Activated CD8-positive, alpha-beta T cell treated with anti-CD3 and anti-CD28 coated beads for 36 hours (primary cell): ENCODE data around the gene SNAPC4. TPM values are rescaled to one million over a fixed set of nuclear protein-coding genes. Genes with fewer than 3 reads are reported as not detected.

Experiments used
- ATAC-seq: fragments of 200-7000 bp; cut with Tn5 transposase; one replicate; pipeline ENCODE4 v1.10.0; 2021; ENCODE audit warnings: mild to moderate bottlenecking, moderate library complexity
- CTCF ChIA-PET: fragments of 350-600 bp; sonication (Branson Sonifier 250); formaldehyde crosslinking; loops from one replicate; lab custom pipeline; 2021; ENCODE audit warnings: antibody characterized with exemption; lab: Charles Lee
- POLR2A ChIA-PET: fragments of 350-600 bp; sonication (Branson Sonifier 250); formaldehyde crosslinking; loops from one replicate; lab custom pipeline; 2021; ENCODE audit warnings: antibody characterized with exemption; lab: Charles Lee
- DNase-seq: peaks from one replicate; pipeline ENCODE4 v3.0.0-alpha.2; 2020
- H3K27ac Mint-ChIP-seq: one replicate; pipeline ENCODE4 v1.8.0; 2021; ENCODE audit warnings: mild to moderate bottlenecking, mixed read lengths
- H3K27me3 Mint-ChIP-seq: one replicate; pipeline ENCODE4 v1.8.0; 2021; ENCODE audit warnings: mixed read lengths
- H3K36me3 Mint-ChIP-seq: one replicate; pipeline ENCODE4 v1.8.0; 2021; ENCODE audit warnings: low read depth, mixed read lengths
- H3K4me1 Mint-ChIP-seq: one replicate; pipeline ENCODE4 v1.8.0; 2021; ENCODE audit warnings: low read depth, mixed read lengths
- H3K4me3 Mint-ChIP-seq: one replicate; pipeline ENCODE4 v1.8.0; 2021; ENCODE audit warnings: mild to moderate bottlenecking, moderate library complexity, mixed read lengths
- H3K9me3 Mint-ChIP-seq: one replicate; pipeline ENCODE4 v1.8.0; 2021; ENCODE audit warnings: mixed read lengths
- intact Hi-C: fragments of 100-400 bp; cut with micrococcal nuclease; formaldehyde crosslinking; loops from one replicate; pipeline ENCODE4 v1.10.0; 2022
- total RNA-seq, 2 experiments: library from RNA; stranded (reverse); gene quantifications; one replicate each; pipeline ENCODE4 v1.2.3, GENCODE V29; 2021
- TF ChIP-seq, protein P1 (sequence below): fragments of 200-600 bp; IDR thresholded peaks from one replicate; pipeline ENCODE4 v1.8.0; 2022; ENCODE audit warnings: antibody characterized with exemption, mild to moderate bottlenecking

SNAPC4 gene
- total RNA-seq, 2 experiments from 2014 or later = 15.5 to 17.1 TPM

DNA sequence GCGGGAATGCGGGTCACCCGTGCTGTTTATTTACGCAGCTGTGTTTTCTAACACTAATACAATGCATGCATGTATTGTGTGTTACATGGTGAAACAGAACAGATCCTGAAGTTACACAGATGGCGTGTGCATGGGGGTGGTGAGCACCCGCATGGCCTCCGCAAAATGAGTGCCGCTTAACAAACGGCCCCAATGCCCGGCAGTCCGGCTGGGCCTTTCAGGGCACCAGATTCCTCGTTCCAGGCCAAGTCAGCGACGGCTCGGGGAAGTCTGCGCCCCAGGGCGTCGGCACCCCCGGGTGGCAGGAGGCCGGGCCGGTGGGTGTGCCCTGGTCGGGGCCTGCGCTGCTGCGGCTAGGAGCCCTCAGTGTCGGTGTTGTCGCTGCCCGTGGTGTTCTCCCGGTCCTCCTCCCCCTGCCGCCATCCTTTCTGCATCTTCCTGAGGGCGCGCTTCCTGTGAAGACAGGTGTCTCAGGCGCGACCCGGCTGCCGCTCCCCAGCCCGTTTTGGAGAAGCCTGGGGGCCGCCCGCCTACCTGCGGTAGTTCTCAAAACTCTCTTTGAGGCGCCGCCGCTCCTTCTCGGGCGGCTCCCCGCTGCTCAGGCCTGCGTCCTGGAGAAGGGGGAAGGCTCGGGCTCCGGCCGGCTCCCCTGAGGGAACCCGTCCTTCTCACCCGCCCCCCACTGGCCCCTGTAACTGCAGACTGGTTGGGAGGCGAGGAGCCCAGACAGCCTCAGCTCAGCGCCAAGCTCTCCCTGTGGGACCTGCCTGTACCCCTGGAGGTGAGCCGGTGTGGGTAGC lies 35.8 kb downstream of the SNAPC4 start:
- CTCF ChIA-PET = interaction anchor here (0.7 to 2.5 kb wide), 14 partner anchors 11 to 121 kb away, joined by 3 to 14 read pairs (median 4); partner anchors contain the start of genes ENTR1 and PMPCA
- Mint-ChIP-seq H3K36me3 (peaks cover 7% of the 10 kb centered on the region), H3K27ac (no peak overlapping the region), H3K9me3 (no peaks in the 10 kb centered on the region), H3K4me3 (peak overlapping the region; percentile 46), H3K4me1 (peaks cover 11% of the 10 kb centered on the region), H3K27me3 (no peaks in the 10 kb centered on the region)
- intact Hi-C loops = no loop called here
- TF ChIP-seq, protein P1, sequence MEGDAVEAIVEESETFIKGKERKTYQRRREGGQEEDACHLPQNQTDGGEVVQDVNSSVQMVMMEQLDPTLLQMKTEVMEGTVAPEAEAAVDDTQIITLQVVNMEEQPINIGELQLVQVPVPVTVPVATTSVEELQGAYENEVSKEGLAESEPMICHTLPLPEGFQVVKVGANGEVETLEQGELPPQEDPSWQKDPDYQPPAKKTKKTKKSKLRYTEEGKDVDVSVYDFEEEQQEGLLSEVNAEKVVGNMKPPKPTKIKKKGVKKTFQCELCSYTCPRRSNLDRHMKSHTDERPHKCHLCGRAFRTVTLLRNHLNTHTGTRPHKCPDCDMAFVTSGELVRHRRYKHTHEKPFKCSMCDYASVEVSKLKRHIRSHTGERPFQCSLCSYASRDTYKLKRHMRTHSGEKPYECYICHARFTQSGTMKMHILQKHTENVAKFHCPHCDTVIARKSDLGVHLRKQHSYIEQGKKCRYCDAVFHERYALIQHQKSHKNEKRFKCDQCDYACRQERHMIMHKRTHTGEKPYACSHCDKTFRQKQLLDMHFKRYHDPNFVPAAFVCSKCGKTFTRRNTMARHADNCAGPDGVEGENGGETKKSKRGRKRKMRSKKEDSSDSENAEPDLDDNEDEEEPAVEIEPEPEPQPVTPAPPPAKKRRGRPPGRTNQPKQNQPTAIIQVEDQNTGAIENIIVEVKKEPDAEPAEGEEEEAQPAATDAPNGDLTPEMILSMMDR = peak; percentile 49
- ATAC-seq (no peak), DNase-seq (no peak)
- POLR2A ChIA-PET = interaction anchor here (0.6 to 1.9 kb wide), 20 partner anchors 9 to 397 kb away, joined by 3 to 14 read pairs (median 4); partner anchors contain the start of genes CARD9, ENTR1, GPSM1 and PMPCA

DNA sequence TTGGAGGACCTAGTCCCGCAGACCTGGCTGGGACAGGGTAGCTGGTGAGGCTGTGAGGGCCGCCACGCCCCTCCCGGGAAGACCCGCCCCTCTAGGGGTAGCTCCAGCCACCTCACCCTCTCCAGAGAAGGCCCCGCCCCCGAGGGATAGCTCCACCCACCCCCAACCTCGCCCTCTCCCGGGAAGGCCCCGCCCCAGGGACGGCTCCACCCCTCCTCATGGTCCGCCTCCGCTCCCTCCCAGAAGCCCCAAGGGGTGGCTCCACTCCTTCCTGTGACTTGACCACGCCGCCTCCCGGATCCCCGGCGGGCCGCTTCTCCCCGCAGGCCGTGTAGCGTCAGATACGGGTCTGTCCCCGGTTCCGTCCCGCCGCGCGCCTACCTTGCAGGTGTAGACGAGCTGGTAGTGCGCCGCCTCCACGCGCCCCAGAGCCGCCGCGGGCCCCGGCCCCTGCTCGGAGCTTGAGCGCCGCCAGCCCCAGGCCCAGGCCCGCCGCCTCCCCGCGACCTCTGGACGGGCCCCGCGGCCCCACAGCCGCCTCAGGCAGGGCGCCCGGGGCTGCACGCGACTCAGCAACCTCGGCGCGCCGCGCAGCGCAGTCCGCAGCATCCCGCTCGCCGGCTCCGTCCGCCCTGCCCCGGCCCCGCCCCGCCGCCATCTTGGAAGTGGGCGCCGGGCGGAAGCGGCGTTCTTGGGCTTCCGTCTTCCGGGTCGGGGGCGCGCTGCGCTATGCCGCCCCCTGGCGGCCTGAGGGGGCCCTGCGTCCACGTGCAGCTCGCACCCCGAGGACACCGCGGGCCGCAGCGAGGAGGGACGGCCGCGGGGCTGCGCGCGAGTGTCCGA lies 36.6 kb downstream of the SNAPC4 start, which contains the start of gene DNLZ:
DNLZ (minus strand) TSS at position 639 of the 843 bp plus-strand sequence; CDS start at position 609, 30 bp downstream.
- H3K4me3 Mint-ChIP-seq = peak within 1 kb of the TSS; percentile 81
- no peaks in the 10 kb centered on the region for H3K9me3 Mint-ChIP-seq
- ChIA-PET CTCF (interaction anchor here (0.7 to 2.5 kb wide), 18 partner anchors 12 to 120 kb away, joined by 3 to 14 read pairs (median 4); partner anchors contain the start of genes ENTR1 and PMPCA), POLR2A (interaction anchor here (0.6 to 1.9 kb wide), 22 partner anchors 9 to 396 kb away, joined by 3 to 14 read pairs (median 4); partner anchors contain the start of genes CARD9, ENTR1, GPSM1 and PMPCA)
- peaks cover 11% of the 10 kb centered on the region for H3K4me1 Mint-ChIP-seq
- H3K27ac Mint-ChIP-seq = peak within 1 kb of the TSS; percentile 89
- H3K36me3 Mint-ChIP-seq = peaks cover 7% of the 10 kb centered on the region
- intact Hi-C loops = no loop called here
- no peaks in the 10 kb centered on the region for H3K27me3 Mint-ChIP-seq
- ATAC-seq (peak; percentile 95), DNase-seq (peak; percentile 97)
- TF ChIP-seq, protein P1 = peak; percentile 98

DNA sequence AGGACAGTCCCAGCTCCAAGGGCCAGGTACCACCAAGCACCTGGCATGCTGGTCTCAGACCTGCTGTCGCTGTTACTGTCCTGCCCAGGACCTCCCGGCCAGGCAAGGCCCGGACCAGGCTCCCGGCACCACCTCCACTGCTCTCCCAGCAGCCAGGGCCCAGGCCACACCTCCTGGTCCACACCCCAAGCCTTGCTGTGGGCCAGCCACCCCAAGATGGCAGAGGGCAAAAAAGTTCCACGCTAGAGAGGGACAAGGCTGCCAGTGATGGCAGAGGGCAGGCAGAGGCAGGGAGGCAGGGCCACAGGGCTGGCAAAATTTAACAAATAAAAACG lies 37.6 kb downstream of the SNAPC4 start:
- intact Hi-C loops = no loop called here
- peak overlapping the region; percentile 81 for H3K4me3 Mint-ChIP-seq
- H3K27me3 Mint-ChIP-seq = no peaks in the 10 kb centered on the region
- DNase-seq = no peak
- no peaks in the 10 kb centered on the region for H3K9me3 Mint-ChIP-seq
- TF ChIP-seq, protein P1 = no peak
- no peak overlapping the region for H3K27ac Mint-ChIP-seq
- no peak for ATAC-seq
- ChIA-PET CTCF (interaction anchor here (0.7 to 2.5 kb wide), 9 partner anchors 13 to 50 kb away, joined by 3 to 14 read pairs (median 5); partner anchors contain the start of genes ENTR1 and PMPCA), POLR2A (interaction anchor here (1.0 to 2.0 kb wide), 9 partner anchors 11 to 245 kb away, joined by 3 to 14 read pairs (median 5); partner anchors contain the start of genes CARD9, ENTR1 and PMPCA)
- peaks cover 7% of the 10 kb centered on the region for H3K36me3 Mint-ChIP-seq
- peaks cover 11% of the 10 kb centered on the region for H3K4me1 Mint-ChIP-seq

DNA sequence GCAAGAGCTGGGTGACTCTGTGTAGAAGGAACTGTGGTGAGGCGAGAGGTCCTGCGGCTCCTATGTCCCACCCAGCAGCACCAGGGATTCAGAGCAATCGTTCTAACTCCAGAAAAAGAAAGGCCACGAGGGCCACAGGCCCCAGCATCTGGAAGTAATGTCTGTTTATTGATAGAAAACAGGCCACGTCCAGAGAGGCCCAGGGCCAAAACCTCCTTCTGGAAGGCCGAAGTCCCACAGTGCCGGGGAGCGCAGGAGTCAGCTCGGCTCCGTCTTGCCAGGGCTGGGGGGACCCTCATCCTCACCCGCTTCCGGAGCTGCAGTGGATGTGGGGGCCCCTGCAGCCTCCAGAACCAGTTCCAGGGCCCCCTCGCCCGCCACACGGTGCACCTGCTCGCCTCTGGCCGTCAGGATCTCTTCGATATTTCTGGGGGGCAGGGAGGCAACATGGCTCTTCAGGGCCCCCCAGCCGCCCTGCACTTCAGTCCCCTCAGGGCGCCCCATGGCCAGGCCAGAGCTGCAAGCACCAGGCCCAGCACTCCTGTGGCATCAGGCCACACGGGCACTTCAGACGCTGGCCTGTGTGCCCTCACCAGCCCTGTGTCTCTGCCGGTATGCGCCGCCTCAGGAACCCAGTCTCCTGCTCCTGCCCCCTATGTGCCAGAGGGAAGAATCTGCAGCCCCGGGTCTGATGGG lies 38.1 kb downstream of the SNAPC4 start:
- Mint-ChIP-seq H3K4me1 (peaks cover 11% of the 10 kb centered on the region), H3K36me3 (peaks cover 7% of the 10 kb centered on the region), H3K4me3 (no peak overlapping the region), H3K9me3 (no peaks in the 10 kb centered on the region), H3K27ac (no peak overlapping the region), H3K27me3 (no peaks in the 10 kb centered on the region)
- ATAC-seq = no peak
- TF ChIP-seq, protein P1 = no peak
- ChIA-PET POLR2A (interaction anchor here (1.0 to 2.0 kb wide), 3 partner anchors 17 to 244 kb away, joined by 3 to 5 read pairs (median 3); no protein-coding TSS in a partner anchor), CTCF (interaction anchor here (1.7 to 2.5 kb wide), 3 partner anchors 39 to 49 kb away, joined by 6 to 14 read pairs (median 8); partner anchors contain the start of genes ENTR1 and PMPCA)
- no peak for DNase-seq
- intact Hi-C loops = no loop called here
